SK-N-SH (cell line): ENCODE results near the gene DPH7. TPM values are rescaled to one million over a fixed set of nuclear protein-coding genes. Genes with fewer than 3 reads are reported as not detected.
A peak's percentile ranks its signal among the peaks of the same experiment; 100 is the strongest.

Experiments used
- CTCF ChIA-PET: fragments of 300-600, 350-600 bp; formaldehyde crosslinking; extraction: SDS; loops from one replicate; lab custom pipeline; 2021; lab: Yijun Ruan, JAX
- POLR2A ChIA-PET: fragments of 350-600 bp; sonication (Branson Sonifier 250); formaldehyde crosslinking; extraction: SDS; loops from one replicate; lab custom pipeline; 2020; ENCODE audit warnings: antibody characterized with exemption, inconsistent platforms; lab: Yijun Ruan, JAX
- DNase-seq: peaks from one replicate; pipeline ENCODE4 v3.0.0; 2012
- H2AFZ ChIP-seq: fragments of 200-600 bp; sonication (generic); 2 replicates; pipeline ENCODE4 v1.8.1; 2016; ENCODE audit warnings: antibody characterized with exemption, mild to moderate bottlenecking, low read depth
- H3F3A ChIP-seq: fragments of 200-600 bp; sonication (generic); replicated peaks from 2 replicates; pipeline ENCODE3; 2016; ENCODE audit warnings: antibody characterized with exemption, mild to moderate bottlenecking; ENCODE audit not compliant: insufficient read depth
- H3K27ac ChIP-seq, 2 experiments: fragments of 200-500 bp in 1 of 2; fragments of 200-600 bp in 1 of 2; sonication (Bioruptor generic) in 1 of 2; sonication (generic), shearing (Covaris generic) in 1 of 2; 2 replicates each; pipeline versions ENCODE4 v1.5.1 to v1.6.1; 2014 to 2016; ENCODE audit warnings: low read depth in 2 of 2, inconsistent platforms in 1 of 2, low read length in 1 of 2, mild to moderate bottlenecking in 1 of 2, mixed read lengths in 1 of 2
- H3K27me3 ChIP-seq: fragments of 200-600 bp; sonication (generic), shearing (Covaris generic); 2 replicates; pipeline ENCODE4 v1.6.1; 2016; ENCODE audit warnings: mixed run types; ENCODE audit not compliant: insufficient read depth
- H3K36me3 ChIP-seq, 2 experiments: fragments of 200-500 bp in 1 of 2; fragments of 200-600 bp in 1 of 2; sonication (Bioruptor generic) in 1 of 2; sonication (generic) in 1 of 2; replicated peaks in 1 of 2; 2 replicates each; pipeline versions ENCODE3 to v1.5.1; 2014 to 2016; ENCODE audit warnings: low read length in 1 of 2, mild to moderate bottlenecking in 1 of 2; ENCODE audit not compliant: insufficient read depth in 2 of 2, control insufficient read depth in 1 of 2
- H3K4me1 ChIP-seq, 2 experiments: fragments of 200-500 bp in 1 of 2; fragments of 200-600 bp in 1 of 2; sonication (Bioruptor generic) in 1 of 2; sonication (generic), shearing (Covaris generic) in 1 of 2; 2 replicates each; pipeline versions ENCODE4 v1.5.1 to v1.6.1; 2014 to 2016; ENCODE audit warnings: low read depth in 1 of 2, low read length in 1 of 2, mixed run types in 1 of 2; ENCODE audit not compliant: insufficient read depth in 2 of 2, control insufficient read depth in 1 of 2
- H3K4me2 ChIP-seq: fragments of 200-600 bp; sonication (generic), shearing (Covaris generic); 2 replicates; pipeline ENCODE4 v1.6.1; 2017; ENCODE audit warnings: mixed run types
- H3K4me3 ChIP-seq, 2 experiments: fragments of 200-500 bp in 1 of 2; fragments of 200-600 bp in 1 of 2; sonication (Bioruptor generic) in 1 of 2; sonication (generic), shearing (Covaris generic) in 1 of 2; 2 replicates each; pipeline versions ENCODE4 v1.5.1 to v1.8.1; 2014 to 2016; ENCODE audit warnings: low read depth in 2 of 2, inconsistent platforms in 1 of 2, low read length in 1 of 2, mild to moderate bottlenecking in 1 of 2, mixed read lengths in 1 of 2, moderate library complexity in 1 of 2
- H3K79me2 ChIP-seq: fragments of 200-600 bp; sonication (generic); 2 replicates; pipeline ENCODE4 v1.8.1; 2017; ENCODE audit warnings: mild to moderate bottlenecking; ENCODE audit not compliant: insufficient read depth
- H3K9ac ChIP-seq: fragments of 200-600 bp; sonication (generic); 2 replicates; pipeline ENCODE4 v1.6.1; 2017; ENCODE audit warnings: mixed run types
- H3K9me2 ChIP-seq: fragments of 200-600 bp; sonication (generic); 2 replicates; pipeline ENCODE4 v1.6.1; 2017; ENCODE audit warnings: mixed run types
- H3K9me3 ChIP-seq: fragments of 200-600 bp; sonication (generic); 2 replicates; pipeline ENCODE4 v1.6.1; 2017; ENCODE audit warnings: mixed run types, mild to moderate bottlenecking, moderate library complexity
- H4K20me1 ChIP-seq: fragments of 200-600 bp; sonication (generic); 2 replicates; pipeline ENCODE4 v1.6.1; 2017; ENCODE audit warnings: mild to moderate bottlenecking, mixed run types; ENCODE audit not compliant: insufficient read depth
- CHD2 ChIP-seq: fragments of 150-350 bp; IDR thresholded peaks from 2 replicates; pipeline ENCODE4 v1.6.1; 2018; ENCODE audit warnings: low read length; ENCODE audit not compliant: partially characterized antibody
- CTCF ChIP-seq: fragments of 200-600 bp; sonication (generic); IDR thresholded peaks from 2 replicates; pipeline ENCODE4 v1.6.1; 2017; ENCODE audit warnings: antibody characterized with exemption, mild to moderate bottlenecking, moderate library complexity
- EP300 ChIP-seq, 2 experiments: IDR thresholded peaks; 2 replicates each; pipeline versions ENCODE4 v1.4.0 to v1.6.1; 2012; ENCODE audit warnings: borderline replicate concordance in 1 of 2, low read depth in 1 of 2, low read length in 1 of 2
- EZH2phosphoT487 ChIP-seq: fragments of 200-600 bp; sonication (generic); IDR thresholded peaks from 2 replicates; pipeline ENCODE4 v1.6.1; 2017; ENCODE audit warnings: low read depth, mixed run types, mild to moderate bottlenecking, antibody characterized with exemption, moderate library complexity, borderline replicate concordance
- JUND ChIP-seq: IDR thresholded peaks from 2 replicates; pipeline ENCODE4 v1.4.0; 2012
- MEF2A ChIP-seq: IDR thresholded peaks from 2 replicates; pipeline ENCODE4 v1.4.0; 2012; ENCODE audit warnings: low read depth, borderline replicate concordance
- MXI1 ChIP-seq: IDR thresholded peaks from 2 replicates; pipeline ENCODE4 v1.6.1; 2012; ENCODE audit warnings: mild to moderate bottlenecking, low read depth, low read length, improper control_type of control experiment
- NRF1 ChIP-seq: IDR thresholded peaks from 2 replicates; pipeline ENCODE4 v1.6.1; 2012; ENCODE audit warnings: low read depth, mild to moderate bottlenecking, low read length
- POLR2AphosphoS5 ChIP-seq: IDR thresholded peaks from 2 replicates; pipeline ENCODE4 v1.6.1; 2012; ENCODE audit warnings: low read depth, low read length
- RFX5 ChIP-seq: IDR thresholded peaks from 2 replicates; pipeline ENCODE4 v1.6.1; 2012; ENCODE audit warnings: mild to moderate bottlenecking, improper control_type of control experiment, low read length
- RXRA ChIP-seq: IDR thresholded peaks from 2 replicates; pipeline ENCODE4 v1.4.0; 2012; ENCODE audit warnings: low read depth, mild to moderate bottlenecking, borderline replicate concordance
- SIN3A ChIP-seq: IDR thresholded peaks from 2 replicates; pipeline ENCODE4 v1.6.1; 2012; ENCODE audit warnings: low read depth, mild to moderate bottlenecking, low read length, moderate library complexity, borderline replicate concordance
- TAF1 ChIP-seq: IDR thresholded peaks from 2 replicates; pipeline ENCODE4 v1.6.1; 2012; ENCODE audit warnings: low read depth, mild to moderate bottlenecking, low read length, moderate library complexity, borderline replicate concordance
- TEAD4 ChIP-seq: IDR thresholded peaks from 2 replicates; pipeline ENCODE4 v1.4.0; 2012; ENCODE audit warnings: mild to moderate bottlenecking, borderline replicate concordance; ENCODE audit not compliant: insufficient read depth
- WGBS: methylation state at CpG from one replicate; pipeline ENCODE4 v1.1.6; 2017; ENCODE audit warnings: low lambda C conversion rate; 5-methylcytosine and 5-hydroxymethylcytosine counted together
- polyA plus RNA-seq, 3 experiments: library from polyadenylated mRNA; depleted of rRNA; stranded (reverse); fragments of >200 nt; gene quantifications; 2 replicates each; pipeline ENCODE4 v1.2.3, GENCODE V29; 2012
- TF ChIP-seq, protein P1 (sequence below): IDR thresholded peaks from 2 replicates; pipeline ENCODE4 v1.4.0; 2012; ENCODE audit warnings: low read depth
- TF ChIP-seq, protein P2 (sequence below): IDR thresholded peaks from 2 replicates; pipeline ENCODE4 v1.4.0; 2012; ENCODE audit warnings: low read depth, borderline replicate concordance

The DPH7 gene
- polyA plus RNA-seq, 1 of the 3 experiments (the other 2 are of a cell fraction): 59.9 TPM

DNA sequence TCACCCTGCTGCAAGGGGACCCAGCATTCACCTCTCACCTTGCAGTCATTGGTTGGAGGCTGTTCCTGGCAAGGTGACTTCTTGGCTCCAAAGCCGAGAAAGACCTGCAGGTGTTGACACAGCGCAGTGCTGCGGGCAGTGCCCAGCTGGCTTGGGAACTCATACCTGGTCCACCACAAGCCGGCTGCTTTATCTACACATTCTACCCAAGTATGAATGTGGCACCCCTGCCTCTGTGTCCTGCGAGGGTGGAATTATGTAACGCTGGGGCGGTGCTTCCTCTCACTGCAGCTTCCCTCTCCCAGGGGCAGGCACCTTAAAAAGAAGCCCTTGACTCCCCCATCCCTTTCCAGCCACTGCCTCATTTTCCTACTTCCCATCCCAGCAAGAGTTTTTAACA is 14.0 kb upstream of the DPH7 start:
- Histone ChIP-seq H3K27ac (no peak overlapping the region), H3K79me2 (peaks cover 20% of the 10 kb centered on the region), H2AFZ (no peak overlapping the region), H4K20me1 (peaks cover 17% of the 10 kb centered on the region), H3K27me3 (no peaks in the 10 kb centered on the region), H3K4me3 (no peak overlapping the region), H3K36me3 (peaks cover 3 to 8% of the 10 kb centered on the region in 2 experiments), H3K4me1 (peaks cover 9 to 18% of the 10 kb centered on the region in 2 experiments; a peak in 2 of 4 replicates), H3K9me2 (no peaks in the 10 kb centered on the region), H3K9ac (no peak overlapping the region), H3K4me2 (no peak overlapping the region), H3K9me3 (no peaks in the 10 kb centered on the region), H3F3A (peaks cover 3% of the 10 kb centered on the region)
- CTCF ChIA-PET: interaction anchor here (1.3 to 4.2 kb wide), 2 partner anchors 10 to 13 kb away, joined by 4 to 27 read pairs; partner anchors contain the start of gene DPH7
- no peak for TF ChIP-seq CTCF
- no peak for TF ChIP-seq POLR2AphosphoS5
- TF ChIP-seq EZH2phosphoT487: no peak
- TF ChIP-seq RXRA: no peak
- 95% methylated on average over 7 of the region's 7 CpGs for WGBS
- no peak for DNase-seq
- POLR2A ChIA-PET: no interaction called here

- Histone ChIP-seq H3K4me3 (peak within 1 kb of the TSS; percentile 79 to 86), H3K36me3 (peaks cover 6 to 28% of the 10 kb centered on the region in 2 experiments), H3K4me2 (peak within 1 kb of the TSS; percentile 96), H3K9me3 (no peaks in the 10 kb centered on the region), H3F3A (peaks cover 3% of the 10 kb centered on the region), H4K20me1 (peaks cover 19% of the 10 kb centered on the region), H3K27me3 (no peaks in the 10 kb centered on the region), H3K9me2 (no peaks in the 10 kb centered on the region), H3K79me2 (peaks cover 21% of the 10 kb centered on the region), H3K9ac (peak within 1 kb of the TSS; percentile 72), H3K27ac (peak within 1 kb of the TSS in 1 of 2 experiments; percentile 28; a peak in 1 of 4 replicates), H3K4me1 (peaks cover 9 to 18% of the 10 kb centered on the region in 2 experiments; a peak in 2 of 4 replicates), H2AFZ (peak within 1 kb of the TSS; percentile 84; the same call in 1 of the 2 replicates)
- TF ChIP-seq CHD2: peak; percentile 43
- peak; percentile 62; the same call in 1 of the 2 replicates for TF ChIP-seq TAF1
- TF ChIP-seq, protein P1, sequence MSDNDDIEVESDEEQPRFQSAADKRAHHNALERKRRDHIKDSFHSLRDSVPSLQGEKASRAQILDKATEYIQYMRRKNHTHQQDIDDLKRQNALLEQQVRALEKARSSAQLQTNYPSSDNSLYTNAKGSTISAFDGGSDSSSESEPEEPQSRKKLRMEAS: peak; percentile 48; the same call in 1 of the 2 replicates
- TF ChIP-seq, protein P2, sequence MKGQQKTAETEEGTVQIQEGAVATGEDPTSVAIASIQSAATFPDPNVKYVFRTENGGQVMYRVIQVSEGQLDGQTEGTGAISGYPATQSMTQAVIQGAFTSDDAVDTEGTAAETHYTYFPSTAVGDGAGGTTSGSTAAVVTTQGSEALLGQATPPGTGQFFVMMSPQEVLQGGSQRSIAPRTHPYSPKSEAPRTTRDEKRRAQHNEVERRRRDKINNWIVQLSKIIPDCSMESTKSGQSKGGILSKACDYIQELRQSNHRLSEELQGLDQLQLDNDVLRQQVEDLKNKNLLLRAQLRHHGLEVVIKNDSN: no peak
- TF ChIP-seq POLR2AphosphoS5: 0 out of 2 replicates have a peak, but pooled peaks have one; percentile 40
- peak; percentile 80 for TF ChIP-seq MXI1
- TF ChIP-seq EP300 (IDR thresholded peaks at IDR 0.05; ENCODE audit: borderline replicate concordance in 1 of 2, low read depth in 1 of 2, low read length in 1 of 2): no peak
- no peak for TF ChIP-seq MEF2A
- TF ChIP-seq RFX5: 0 out of 2 replicates have a peak, but pooled peaks have one; percentile 47
- peak; percentile 72; the same call in 1 of the 2 replicates for TF ChIP-seq SIN3A
- TF ChIP-seq NRF1: peak; percentile 66
- no peak for TF ChIP-seq TEAD4
- no peak for TF ChIP-seq JUND
- POLR2A ChIA-PET: interaction anchor here (1.0 kb wide), 1 partner anchor 9 kb away, joined by 8 read pairs; no protein-coding TSS in a partner anchor
- peak; percentile 100 for DNase-seq
- WGBS: 6% methylated on average over 16 of the region's 113 CpGs
- CTCF ChIA-PET: interaction anchor here (1.4 to 4.2 kb wide), 2 partner anchors 11 to 15 kb away, joined by 3 to 27 read pairs; partner anchors contain the start of genes ARRDC1 and DPH7
These were observed 12.0 kb upstream of the DPH7 start, which contains the start of gene ZMYND19 for GRCh38 chr9:137590469-137591383. Gene ZMYND19 (minus strand): TSS chr9:137590512. CDS start chr9:137590263, 249 bp downstream.
